NCI-H524 treated with DMSO at 0.1 percent for 48 hours (cell line): ENCODE results near the gene CCDC17.

Source experiments
- DNase-seq: peaks from one replicate; lab custom pipeline; 2025; lab: John Stamatoyannopoulos, UW

Gene CCDC17

GRCh38 chr1:45623972-45624371 is at the start of gene CCDC17:
TSS of gene CCDC17 (minus strand) at chr1:45624054. CDS start at chr1:45623909, 145 bp downstream.
- DNase-seq = no peak

- no peak for DNase-seq
These were observed 46.2 kb upstream of the CCDC17 start for GRCh38 chr1:45669859-45670655.

- no peak for DNase-seq
These were observed 45.5 kb upstream of the CCDC17 start for GRCh38 chr1:45669379-45669778.

GRCh38 chr1:45668526-45668925 is 44.7 kb upstream of the CCDC17 start:
- DNase-seq = no peak

GRCh38 chr1:45667321-45668111 is 43.7 kb upstream of the CCDC17 start:
- no peak for DNase-seq

- no peak for DNase-seq
These were observed 43.0 kb upstream of the CCDC17 start for GRCh38 chr1:45666836-45667235.

GRCh38 chr1:45660336-45660735 is 36.5 kb upstream of the CCDC17 start:
- DNase-seq = no peak

- DNase-seq = no peak
These were observed 35.4 kb upstream of the CCDC17 start for GRCh38 chr1:45659222-45659621.

- DNase-seq = no peak
These were observed 34.3 kb upstream of the CCDC17 start for GRCh38 chr1:45658171-45658570.

- no peak for DNase-seq
These were observed 32.8 kb upstream of the CCDC17 start for GRCh38 chr1:45656573-45657226.

GRCh38 chr1:45654540-45655280 is 30.9 kb upstream of the CCDC17 start:
- DNase-seq = no peak

- no peak for DNase-seq
These were observed 23.6 kb upstream of the CCDC17 start for GRCh38 chr1:45647248-45648021.

- DNase-seq = no peak
These were observed 20.8 kb upstream of the CCDC17 start for GRCh38 chr1:45644661-45645060.

- no peak for DNase-seq
These were observed 20.1 kb upstream of the CCDC17 start for GRCh38 chr1:45643978-45644377.

- no peak for DNase-seq
These were observed 19.5 kb upstream of the CCDC17 start for GRCh38 chr1:45643321-45643720.

GRCh38 chr1:45640293-45640692 is 16.4 kb upstream of the CCDC17 start:
- no peak for DNase-seq

GRCh38 chr1:45635211-45635610 is 11.4 kb upstream of the CCDC17 start:
- no peak for DNase-seq

- no peak for DNase-seq
These were observed 6.6 kb upstream of the CCDC17 start for GRCh38 chr1:45630429-45630828.

- DNase-seq = no peak
These were observed 5.2 kb upstream of the CCDC17 start for GRCh38 chr1:45629035-45629434.

- DNase-seq = no peak
These were observed 1.1 kb downstream of the CCDC17 start for GRCh38 chr1:45622524-45623394.
